NCI-H2171 (cell line): Measurements from ENCODE around the gene ERGIC1.

Source experiments
- DNase-seq: peaks from one replicate; lab custom pipeline; 2025; lab: John Stamatoyannopoulos, UW

ERGIC1 gene

DNA sequence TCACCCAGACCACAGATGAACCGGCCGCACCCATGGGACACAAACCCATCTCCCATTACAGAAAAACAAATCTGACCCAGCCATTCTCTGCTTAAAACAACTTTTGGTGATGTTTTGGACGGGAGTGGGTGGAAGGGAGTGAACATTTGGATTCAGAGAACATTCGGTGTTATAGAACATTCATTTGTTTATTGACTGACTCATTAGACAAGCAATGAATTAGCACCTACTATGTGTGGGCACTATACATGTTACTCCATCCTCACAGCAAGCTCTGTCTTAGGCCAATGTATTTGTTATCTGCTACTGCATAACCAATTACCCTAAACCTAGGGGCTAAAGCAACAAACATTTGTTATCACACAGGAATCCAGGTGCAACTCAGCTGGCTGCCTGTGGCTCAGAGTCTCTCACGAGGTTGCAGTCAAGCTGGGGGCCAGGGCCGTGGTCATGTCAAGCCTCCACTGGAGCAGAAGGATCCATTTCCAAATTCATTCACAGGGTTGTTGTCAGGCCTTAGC lies 5.1 kb upstream of the ERGIC1 start:
- DNase-seq: no peak

DNA sequence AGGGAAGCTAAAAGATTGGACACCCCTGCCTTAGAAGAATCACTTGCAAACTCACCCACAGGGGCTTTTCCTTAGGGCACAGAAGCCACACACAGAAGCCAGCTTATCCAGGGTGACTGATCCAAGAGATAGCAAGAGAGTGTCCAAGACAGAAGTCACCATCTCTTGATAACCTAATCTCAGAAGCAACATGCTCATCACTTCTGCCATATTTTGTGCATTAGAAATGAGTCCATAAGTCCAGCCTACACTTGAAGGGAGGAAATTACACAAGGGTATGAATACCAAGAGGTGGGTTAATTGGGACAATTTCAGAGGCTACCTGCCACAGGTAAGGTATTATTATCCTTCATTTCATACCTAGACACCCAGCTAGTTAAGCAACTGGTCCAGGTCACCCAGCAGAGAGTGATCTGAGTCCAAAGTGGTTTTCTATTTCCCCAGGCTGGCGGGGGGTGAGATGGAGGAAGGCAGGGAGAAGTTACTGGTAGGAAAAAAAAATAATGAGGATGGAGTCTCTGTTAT lies 3.7 kb upstream of the ERGIC1 start:
- DNase-seq: no peak

- no peak for DNase-seq
Measured at GRCh38 chr5:172830876-172831662, 3.0 kb upstream of the ERGIC1 start.

DNA sequence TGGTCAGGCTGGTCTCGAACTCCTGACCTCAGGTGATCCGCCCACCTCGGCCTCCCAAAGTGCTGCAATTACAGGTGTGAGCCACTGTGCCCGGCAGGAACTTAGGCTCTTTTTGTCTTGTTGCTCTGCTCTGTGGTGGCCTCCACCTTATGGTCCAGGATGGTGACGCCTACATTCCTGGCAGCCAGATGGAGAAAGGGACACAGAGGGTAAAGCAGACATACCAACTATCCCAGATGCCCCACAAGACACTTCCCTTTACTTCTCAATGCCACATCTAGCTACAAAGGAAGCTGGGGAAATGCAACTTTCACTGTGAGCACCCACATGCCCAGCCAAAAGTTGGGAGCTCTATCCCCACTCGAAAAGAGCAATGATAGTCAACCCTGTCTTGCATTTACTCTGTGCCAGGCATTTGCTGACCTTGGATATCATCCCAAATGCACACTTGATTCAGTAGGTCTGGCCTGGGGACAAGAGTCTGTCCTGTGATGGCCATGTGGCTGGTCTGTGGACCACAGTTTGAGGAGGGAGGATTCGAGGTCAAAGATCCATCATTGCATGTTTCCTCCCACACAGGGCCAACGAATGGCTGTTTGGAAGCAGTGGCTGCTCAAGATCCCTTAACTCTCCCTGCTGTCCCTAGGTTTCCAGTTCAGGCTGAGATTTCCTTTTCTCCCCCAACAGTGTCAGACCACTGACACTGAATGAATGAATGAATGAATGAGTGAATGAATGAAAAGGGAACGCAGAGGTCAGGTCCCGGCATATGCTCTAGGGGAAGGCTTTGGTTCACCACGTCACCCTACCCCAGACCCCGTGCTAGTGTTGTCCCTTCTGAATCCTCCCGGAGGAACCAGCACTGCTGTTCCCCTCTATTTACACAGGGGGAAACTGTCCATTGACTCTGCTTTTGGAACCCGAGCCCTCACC lies 1.4 kb upstream of the ERGIC1 start:
- no peak for DNase-seq

DNA sequence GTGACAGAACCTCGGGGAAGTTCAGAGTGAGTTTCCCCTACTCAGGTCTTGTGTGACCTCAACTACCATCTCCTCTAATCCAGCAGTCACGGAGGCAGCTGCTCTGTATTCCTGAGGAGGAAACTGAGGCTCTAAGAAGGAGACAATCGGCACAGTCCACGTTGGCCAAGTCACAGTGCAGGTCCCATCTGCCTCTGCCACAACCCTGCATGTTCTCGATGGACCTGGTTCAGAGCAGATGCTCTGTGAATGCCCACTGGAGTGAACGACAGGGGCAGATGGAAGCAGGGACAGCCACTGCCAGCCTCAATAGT lies 722 bp upstream of the ERGIC1 start:
- no peak for DNase-seq

- no peak for DNase-seq
Measured at GRCh38 chr5:172834415-172835289, 601 bp downstream of the ERGIC1 start.

- no peak for DNase-seq
Measured at GRCh38 chr5:172835290-172835993, 1.4 kb downstream of the ERGIC1 start.

- DNase-seq: no peak
Measured at GRCh38 chr5:172835994-172836356, 1.9 kb downstream of the ERGIC1 start.

- DNase-seq: no peak
Measured at GRCh38 chr5:172837640-172838039, 3.6 kb downstream of the ERGIC1 start.

DNA sequence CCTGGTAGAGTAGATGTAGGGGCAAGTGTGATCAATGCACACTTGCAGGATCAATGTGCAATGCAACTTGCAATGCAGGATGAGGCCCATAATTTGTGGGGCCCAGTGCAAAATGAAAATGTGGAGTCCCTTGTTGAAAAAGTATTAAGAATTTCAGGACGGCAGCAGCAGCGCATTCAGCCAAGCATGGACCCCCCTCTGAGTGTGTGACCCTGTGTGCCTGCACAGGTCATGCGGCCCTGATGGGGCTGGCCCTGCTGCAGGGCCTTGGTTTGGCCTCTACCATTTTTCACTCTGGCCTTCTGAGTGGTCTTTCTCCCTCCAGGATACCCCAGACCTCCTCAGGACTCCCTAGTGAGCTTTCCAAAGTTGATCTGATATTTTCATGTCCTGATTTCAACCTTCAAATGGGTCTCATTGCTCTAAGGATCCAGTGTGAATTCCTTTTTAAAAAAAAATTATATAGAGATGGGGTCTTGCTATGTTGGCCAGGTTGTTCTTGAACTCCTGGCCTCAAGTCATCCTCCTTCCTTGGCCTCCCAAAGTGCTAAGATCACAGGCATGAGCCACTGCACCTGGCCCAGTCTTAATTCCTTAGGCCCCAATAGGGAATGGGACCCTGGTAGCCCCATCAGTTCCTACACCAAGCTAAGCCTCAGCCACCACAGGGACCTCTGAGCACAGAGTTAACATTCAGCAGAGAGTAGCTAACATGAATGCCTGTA lies 4.3 kb downstream of the ERGIC1 start:
- DNase-seq: no peak

- no peak for DNase-seq
Measured at GRCh38 chr5:172839669-172840431, 5.8 kb downstream of the ERGIC1 start.

DNA sequence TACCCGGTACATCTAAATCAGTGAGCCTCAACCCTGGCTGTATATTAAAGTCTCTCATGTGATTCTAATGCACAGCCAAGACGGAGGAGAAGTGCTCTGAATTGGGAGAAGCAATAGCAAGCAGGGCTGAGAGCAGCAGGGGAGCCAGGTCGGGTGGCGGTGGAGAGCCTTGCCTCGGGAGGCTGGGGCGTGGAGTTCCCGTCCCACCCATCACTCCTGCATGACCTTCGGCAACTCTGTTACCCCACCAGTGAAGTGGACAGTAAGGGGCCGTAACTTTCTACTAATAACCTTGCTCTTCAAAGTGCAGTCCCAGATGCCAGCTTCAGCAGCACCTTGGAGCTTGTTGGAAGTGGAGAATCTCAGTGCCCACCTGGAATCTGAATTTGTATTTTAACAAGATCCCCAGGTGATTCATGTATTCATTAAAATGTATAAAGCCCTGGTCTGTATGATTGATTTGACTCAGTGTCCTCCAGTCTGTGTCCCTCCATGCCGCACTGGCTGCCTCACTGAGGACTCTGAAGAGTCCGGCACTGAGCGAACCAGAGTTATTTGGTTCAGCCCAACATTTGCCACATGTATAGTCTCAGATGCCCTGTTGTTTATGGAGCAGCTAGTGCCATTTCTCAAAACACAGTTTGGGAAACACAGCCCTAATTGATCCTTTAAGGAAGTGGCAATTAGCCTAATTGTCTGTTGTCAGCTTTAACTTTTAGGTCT lies 6.5 kb downstream of the ERGIC1 start:
- no peak for DNase-seq

DNA sequence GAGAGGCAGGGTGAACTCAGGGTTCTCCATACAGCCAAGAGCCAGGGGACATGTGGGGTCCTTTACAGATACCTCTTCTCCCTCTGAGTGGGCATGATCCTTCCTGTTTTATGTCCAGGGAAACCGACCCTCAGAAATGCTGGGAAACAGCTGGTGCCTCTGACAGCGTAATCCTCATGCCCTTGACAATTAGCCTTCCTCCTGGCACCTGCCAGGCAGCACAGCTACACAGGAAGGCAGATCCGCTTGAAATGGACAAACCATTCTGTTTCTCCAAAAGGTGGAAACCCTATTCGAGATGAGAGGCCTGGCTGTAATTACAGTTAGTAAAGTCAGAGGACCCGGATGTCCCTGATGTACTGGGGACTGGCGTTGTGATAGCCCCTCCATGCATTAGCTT lies 7.2 kb downstream of the ERGIC1 start:
- no peak for DNase-seq

GRCh38 chr5:172843825-172844576 lies 9.9 kb downstream of the ERGIC1 start:
- no peak for DNase-seq

GRCh38 chr5:172844577-172844838 lies 10.5 kb downstream of the ERGIC1 start:
- DNase-seq: no peak

GRCh38 chr5:172845154-172845553 lies 11.1 kb downstream of the ERGIC1 start:
- no peak for DNase-seq

GRCh38 chr5:172845576-172845975 lies 11.5 kb downstream of the ERGIC1 start:
- DNase-seq: no peak

- no peak for DNase-seq
Measured at GRCh38 chr5:172846249-172846648, 12.2 kb downstream of the ERGIC1 start.

DNA sequence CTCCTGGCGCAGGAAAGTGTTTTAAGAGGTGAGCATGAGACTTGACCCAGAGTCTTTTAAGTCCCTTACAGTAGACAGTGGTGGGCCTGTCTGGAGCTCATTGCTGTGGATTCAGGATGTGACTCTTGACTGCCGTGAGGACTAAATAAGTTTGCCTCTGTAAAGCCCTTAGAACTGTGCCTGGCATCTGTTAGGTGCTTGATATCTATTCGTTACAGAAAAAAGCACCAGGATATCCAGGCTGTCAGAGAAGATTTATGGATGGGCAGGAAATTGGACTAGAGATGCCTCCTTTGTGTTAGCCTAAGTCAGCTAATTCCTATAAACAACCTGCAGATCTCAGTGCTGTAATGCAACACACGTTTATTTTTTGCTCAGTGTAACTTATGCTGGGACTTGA lies 12.6 kb downstream of the ERGIC1 start:
- DNase-seq: no peak
